Thyroid gland (tissue), 4 donors: ENCODE data around the gene RSPH1. TPM values are rescaled to one million over a fixed set of nuclear protein-coding genes. Genes with fewer than 3 reads are reported as not detected.
A peak's percentile ranks its signal among the peaks of the same experiment; 100 is the strongest.

ENCODE experiments used
- DNase-seq, 2 donors: peaks; one replicate each; pipeline ENCODE4 v3.0.0-alpha.2; 2019
- H3K27ac ChIP-seq, 3 donors: fragments of 200-600 bp; sonication (generic); 1 replicate in 2 of 3; 2 replicates in 1 of 3; pipeline ENCODE4 v1.5.1; 2016 to 2019; ENCODE audit warnings: mild to moderate bottlenecking in 1 of 3, moderate library complexity in 1 of 3
- H3K27me3 ChIP-seq: fragments of 200-600 bp; sonication (generic); one replicate; pipeline ENCODE4 v1.5.1; 2019
- H3K36me3 ChIP-seq, 2 donors: fragments of 200-600 bp; sonication (generic); one replicate each; pipeline ENCODE4 v1.5.1; 2016 to 2019
- H3K4me1 ChIP-seq, 2 donors: fragments of 200-600 bp; sonication (generic); one replicate each; pipeline ENCODE4 v1.5.1; 2017 to 2019
- H3K4me3 ChIP-seq, 3 donors: fragments of 200-600 bp; sonication (generic); replicated peaks in 1 of 3; 1 replicate in 2 of 3; 2 replicates in 1 of 3; pipeline ENCODE4 v1.5.1; 2016; ENCODE audit warnings: mild to moderate bottlenecking in 1 of 3
- H3K9me3 ChIP-seq: fragments of 200-600 bp; sonication (generic); one replicate; pipeline ENCODE4 v1.5.1; 2017
- POLR2A ChIP-seq, 2 donors: fragments of 450-650 bp; IDR thresholded peaks; one replicate each; pipeline ENCODE4 v1.6.1; 2017; ENCODE audit warnings: antibody characterized with exemption in 2 of 2, mild to moderate bottlenecking in 2 of 2, moderate library complexity in 1 of 2
- WGBS, 2 donors: methylation state at CpG; one replicate each; pipeline ENCODE4 v1.1.5; 2017; 5-methylcytosine and 5-hydroxymethylcytosine counted together
- intact Hi-C: fragments of 100-400 bp; cut with DNase I; formaldehyde crosslinking; loops from one replicate; pipeline ENCODE4 v1.15.1; 2023
- total RNA-seq, 4 donors: library from RNA; depleted of rRNA; stranded (reverse); fragments of >200 nt; gene quantifications; one replicate each; pipeline ENCODE4 v1.2.3, GENCODE V29; 2016
- TF ChIP-seq, protein P1 (sequence below), 6 experiments: fragments of 200-600 bp in 3 of 6; fragments of 450-650 bp in 3 of 6; sonication (generic) in 3 of 6; IDR thresholded peaks; one replicate each; pipeline ENCODE4 v1.5.1; 2016 to 2019; ENCODE audit warnings: antibody characterized with exemption in 6 of 6, mild to moderate bottlenecking in 2 of 6, inconsistent platforms in 1 of 6, moderate library complexity in 1 of 6

RSPH1 gene
- total RNA-seq, 4 donors from 2014 or later, result 2.7 to 3.7 (median 3.0) TPM

DNA sequence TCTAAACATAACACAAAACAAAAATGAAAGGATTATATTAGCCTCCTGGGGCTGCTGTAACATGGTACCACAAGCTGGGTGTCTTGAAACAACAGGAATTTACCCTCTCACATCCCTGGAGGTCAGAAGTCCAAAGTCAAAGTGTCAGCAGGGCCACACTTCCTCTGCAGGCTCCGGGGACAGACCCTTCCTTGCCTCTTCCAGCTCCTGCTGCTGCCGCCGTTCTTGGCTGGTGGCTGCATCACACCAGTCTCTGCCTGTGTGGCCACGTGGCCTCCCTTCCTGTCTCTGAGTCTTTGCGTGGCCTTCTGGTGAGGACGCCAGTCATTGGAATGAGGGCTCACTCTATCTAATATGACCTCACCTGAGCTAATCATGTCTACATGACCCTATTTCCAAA, 25.8 kb upstream of the RSPH1 start:
- H3K27me3 ChIP-seq, result no peaks in the 10 kb centered on the region
- no peaks in the 10 kb centered on the region for H3K36me3 ChIP-seq
- peaks cover 61 to 72% of the 10 kb centered on the region in 2 donors for H3K4me1 ChIP-seq
- no peaks in the 10 kb centered on the region for H3K9me3 ChIP-seq
- intact Hi-C loops, result no loop called here
- peak overlapping the region in 1 of 3 donors; percentile 21 for H3K27ac ChIP-seq
- no peak overlapping the region for H3K4me3 ChIP-seq
- TF ChIP-seq, protein P1, sequence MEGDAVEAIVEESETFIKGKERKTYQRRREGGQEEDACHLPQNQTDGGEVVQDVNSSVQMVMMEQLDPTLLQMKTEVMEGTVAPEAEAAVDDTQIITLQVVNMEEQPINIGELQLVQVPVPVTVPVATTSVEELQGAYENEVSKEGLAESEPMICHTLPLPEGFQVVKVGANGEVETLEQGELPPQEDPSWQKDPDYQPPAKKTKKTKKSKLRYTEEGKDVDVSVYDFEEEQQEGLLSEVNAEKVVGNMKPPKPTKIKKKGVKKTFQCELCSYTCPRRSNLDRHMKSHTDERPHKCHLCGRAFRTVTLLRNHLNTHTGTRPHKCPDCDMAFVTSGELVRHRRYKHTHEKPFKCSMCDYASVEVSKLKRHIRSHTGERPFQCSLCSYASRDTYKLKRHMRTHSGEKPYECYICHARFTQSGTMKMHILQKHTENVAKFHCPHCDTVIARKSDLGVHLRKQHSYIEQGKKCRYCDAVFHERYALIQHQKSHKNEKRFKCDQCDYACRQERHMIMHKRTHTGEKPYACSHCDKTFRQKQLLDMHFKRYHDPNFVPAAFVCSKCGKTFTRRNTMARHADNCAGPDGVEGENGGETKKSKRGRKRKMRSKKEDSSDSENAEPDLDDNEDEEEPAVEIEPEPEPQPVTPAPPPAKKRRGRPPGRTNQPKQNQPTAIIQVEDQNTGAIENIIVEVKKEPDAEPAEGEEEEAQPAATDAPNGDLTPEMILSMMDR (IDR thresholded peaks at IDR 0.05), result no peak
- TF ChIP-seq POLR2A (IDR thresholded peaks at IDR 0.05), result no peak
- 74 to 81% methylated on average over 6 of the region's 6 CpGs for WGBS, 2 donors
- DNase-seq, result no peak

DNA sequence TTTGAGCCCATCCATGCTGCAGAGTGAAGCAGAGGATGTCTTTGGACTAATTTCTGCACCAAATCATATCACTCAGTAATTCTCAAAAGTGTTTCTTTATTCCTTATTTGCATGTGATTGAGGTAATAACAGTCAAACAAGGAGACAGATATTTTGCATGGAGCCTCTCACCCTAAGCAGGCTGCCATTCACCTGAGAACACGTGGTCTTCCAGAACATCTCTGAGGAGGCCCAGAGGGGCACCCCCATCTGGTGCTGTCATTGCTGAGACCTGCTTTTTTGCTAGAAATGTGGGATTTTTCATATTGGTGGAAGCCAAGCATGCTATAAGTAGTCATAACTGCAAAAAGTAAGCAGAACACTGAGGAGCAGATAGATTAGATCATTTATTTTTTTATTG, 25.4 kb upstream of the RSPH1 start:
- peaks cover 61 to 72% of the 10 kb centered on the region in 2 donors for H3K4me1 ChIP-seq
- H3K4me3 ChIP-seq, result no peak overlapping the region
- H3K36me3 ChIP-seq, result no peaks in the 10 kb centered on the region
- H3K27ac ChIP-seq, result peak overlapping the region in 1 of 3 donors; percentile 21
- WGBS, 2 donors, result 75 to 95% methylated on average over 1 of the region's 1 CpG
- H3K9me3 ChIP-seq, result no peaks in the 10 kb centered on the region
- no peak for TF ChIP-seq POLR2A (IDR thresholded peaks at IDR 0.05)
- TF ChIP-seq, protein P1 (IDR thresholded peaks at IDR 0.05), result no peak
- intact Hi-C loops, result no loop called here
- no peaks in the 10 kb centered on the region for H3K27me3 ChIP-seq
- no peak for DNase-seq

DNA sequence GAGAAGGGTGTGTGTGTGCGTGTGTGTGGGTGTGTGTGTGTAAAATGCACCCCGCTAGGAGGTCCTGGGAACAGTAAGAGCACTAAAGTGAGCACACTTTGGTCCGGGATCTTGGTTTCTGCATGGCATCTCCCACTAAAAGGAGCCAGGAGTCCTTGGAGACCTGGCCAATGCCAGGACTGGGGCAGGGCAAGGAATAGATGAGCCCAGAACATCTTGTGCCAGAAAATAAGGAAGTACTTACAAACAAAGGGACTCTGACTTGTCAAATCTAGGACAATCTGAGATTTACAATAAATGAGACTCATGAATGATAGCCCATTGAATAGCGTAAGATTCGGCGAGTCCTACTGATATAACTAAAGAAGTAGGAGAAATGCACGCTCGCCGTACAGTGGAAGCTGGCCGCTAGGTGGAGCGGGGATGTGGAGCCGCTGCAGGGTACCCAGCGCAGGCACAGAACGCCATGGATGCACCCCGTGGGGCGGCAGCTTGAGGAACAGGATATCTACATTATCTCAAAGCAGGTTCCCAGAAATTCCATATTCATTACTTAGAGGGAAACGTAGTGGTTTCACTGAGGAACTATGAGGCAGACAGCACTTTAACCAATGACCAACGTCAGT, 24.7 kb upstream of the RSPH1 start:
- no peak for DNase-seq
- peak overlapping the region in 1 of 3 donors; percentile 21 for H3K27ac ChIP-seq
- WGBS, 2 donors, result 91 to 92% methylated on average over 18 of the region's 18 CpGs
- H3K4me3 ChIP-seq, result no peak overlapping the region
- H3K9me3 ChIP-seq, result no peaks in the 10 kb centered on the region
- no peaks in the 10 kb centered on the region for H3K36me3 ChIP-seq
- intact Hi-C loops, result no loop called here
- H3K27me3 ChIP-seq, result no peaks in the 10 kb centered on the region
- TF ChIP-seq, protein P1 (IDR thresholded peaks at IDR 0.05), result no peak
- TF ChIP-seq POLR2A (IDR thresholded peaks at IDR 0.05), result no peak
- peaks cover 58 to 69% of the 10 kb centered on the region in 2 donors for H3K4me1 ChIP-seq

DNA sequence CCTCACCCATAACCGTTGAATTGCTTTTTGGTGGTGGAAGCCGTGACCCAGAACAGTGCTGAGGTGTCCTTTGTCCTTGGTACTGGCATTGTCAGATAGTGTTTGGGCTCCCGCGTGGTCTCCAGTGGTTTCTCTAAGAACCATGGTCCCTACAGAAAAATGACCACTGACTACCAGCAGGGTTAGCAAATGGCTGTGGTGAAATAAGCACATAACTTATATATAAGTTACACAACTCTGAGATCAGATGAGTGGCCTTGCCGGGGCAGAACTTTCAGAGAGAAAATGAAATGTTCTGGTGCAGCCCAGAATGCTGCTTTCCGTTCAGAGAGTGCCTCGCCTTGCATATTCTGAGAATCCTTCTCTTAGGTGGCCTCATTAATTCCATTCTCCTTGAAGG, 22.6 kb upstream of the RSPH1 start:
- H3K4me3 ChIP-seq, result no peak overlapping the region
- intact Hi-C loops, result no loop called here
- WGBS, 2 donors, result 88 to 97% methylated on average over 7 of the region's 7 CpGs
- H3K36me3 ChIP-seq, result no peaks in the 10 kb centered on the region
- DNase-seq, result no peak
- TF ChIP-seq POLR2A (IDR thresholded peaks at IDR 0.05), result no peak
- TF ChIP-seq, protein P1 (IDR thresholded peaks at IDR 0.05), result no peak
- no peaks in the 10 kb centered on the region for H3K9me3 ChIP-seq
- H3K27me3 ChIP-seq, result no peaks in the 10 kb centered on the region
- H3K27ac ChIP-seq, result peak overlapping the region; percentile 8 to 93 (median 90)
- H3K4me1 ChIP-seq, result peaks cover 53 to 59% of the 10 kb centered on the region in 2 donors

DNA sequence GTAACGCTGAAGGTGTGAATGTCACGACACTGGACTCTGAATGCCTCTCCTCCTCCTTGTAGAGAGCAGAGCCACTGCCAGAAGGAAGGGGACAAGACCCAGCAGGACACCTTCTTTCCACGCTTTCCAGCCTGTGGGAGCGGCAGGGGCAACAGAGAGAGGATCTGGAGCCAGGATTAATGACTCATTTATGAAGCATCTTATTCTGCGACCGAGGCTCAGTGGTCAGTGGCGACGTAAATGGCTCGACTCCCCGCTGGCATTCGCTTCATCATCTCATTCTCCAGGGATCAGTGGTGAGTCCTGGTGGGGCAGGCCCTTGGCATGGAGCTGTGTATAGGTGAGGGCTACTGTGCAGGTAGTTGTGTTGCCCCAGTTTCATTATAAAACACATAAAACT, 22.2 kb upstream of the RSPH1 start:
- Histone ChIP-seq H3K4me3 (no peak overlapping the region), H3K9me3 (no peaks in the 10 kb centered on the region), H3K27ac (peak overlapping the region; percentile 63 to 93 (median 90)), H3K4me1 (peaks cover 49 to 56% of the 10 kb centered on the region in 2 donors), H3K36me3 (no peaks in the 10 kb centered on the region), H3K27me3 (no peaks in the 10 kb centered on the region)
- 57 to 70% methylated on average over 11 of the region's 11 CpGs for WGBS, 2 donors
- DNase-seq, result peak; percentile 43 to 53
- TF ChIP-seq, protein P1 (IDR thresholded peaks at IDR 0.05), result no peak
- intact Hi-C loops, result no loop called here
